HG03469 (cell line): ENCODE results near the gene MRPL24.

ENCODE experiments used
- ATAC-seq: cut with Tn5 transposase; IDR thresholded peaks from one replicate; pipeline ENCODE4 v1.9.1; 2021; ENCODE audit warnings: mild to moderate bottlenecking, moderate library complexity, moderate number of reproducible peaks; ENCODE audit not compliant: unreplicated experiment

Gene MRPL24

GRCh38 chr1:156744786-156745419 is 4.0 kb upstream of the MRPL24 start:
- ATAC-seq, result no peak

GRCh38 chr1:156744344-156744743 is 3.5 kb upstream of the MRPL24 start:
- ATAC-seq, result no peak

- ATAC-seq, result no peak
Measured at GRCh38 chr1:156743367-156744302, 2.7 kb upstream of the MRPL24 start.

DNA sequence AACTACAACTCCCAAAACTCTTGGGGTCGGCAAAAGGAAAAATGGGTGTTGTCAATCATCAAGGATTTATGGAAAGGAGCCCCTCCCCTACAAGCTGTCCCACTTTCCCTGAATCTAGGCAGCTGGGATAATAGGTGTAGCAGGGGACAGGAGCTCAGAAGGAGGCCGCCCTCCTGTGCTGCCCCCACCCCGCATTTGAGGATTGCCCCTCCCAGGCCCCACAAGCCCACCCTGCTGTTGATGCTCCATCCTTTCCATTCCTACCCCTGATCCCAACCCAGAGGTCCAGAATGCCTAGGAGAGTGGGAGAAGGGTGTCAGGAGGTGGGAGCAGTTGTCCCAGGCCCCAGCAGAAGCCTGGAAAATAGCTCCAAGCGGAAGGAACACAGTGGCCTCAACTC is 1.9 kb upstream of the MRPL24 start:
- no peak for ATAC-seq

DNA sequence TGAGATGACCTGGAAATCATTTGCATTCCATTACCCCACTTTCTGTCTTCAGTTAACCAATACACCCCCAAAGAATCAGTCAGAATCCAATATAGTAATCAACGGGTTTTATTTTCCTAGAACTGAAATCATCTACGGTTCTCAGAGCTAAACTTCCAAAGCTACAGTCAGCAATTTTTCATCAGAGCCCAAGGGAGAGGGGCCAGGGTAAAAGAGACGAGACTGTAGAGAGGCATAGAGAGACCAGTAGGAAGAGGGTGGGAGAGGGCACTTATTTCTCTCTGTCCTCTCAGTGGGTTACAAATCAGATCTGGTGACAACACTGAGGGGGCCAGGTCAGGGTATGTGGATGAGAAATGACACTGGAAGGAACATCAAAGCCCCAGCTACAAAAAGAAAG is 1.1 kb upstream of the MRPL24 start:
- no peak for ATAC-seq

DNA sequence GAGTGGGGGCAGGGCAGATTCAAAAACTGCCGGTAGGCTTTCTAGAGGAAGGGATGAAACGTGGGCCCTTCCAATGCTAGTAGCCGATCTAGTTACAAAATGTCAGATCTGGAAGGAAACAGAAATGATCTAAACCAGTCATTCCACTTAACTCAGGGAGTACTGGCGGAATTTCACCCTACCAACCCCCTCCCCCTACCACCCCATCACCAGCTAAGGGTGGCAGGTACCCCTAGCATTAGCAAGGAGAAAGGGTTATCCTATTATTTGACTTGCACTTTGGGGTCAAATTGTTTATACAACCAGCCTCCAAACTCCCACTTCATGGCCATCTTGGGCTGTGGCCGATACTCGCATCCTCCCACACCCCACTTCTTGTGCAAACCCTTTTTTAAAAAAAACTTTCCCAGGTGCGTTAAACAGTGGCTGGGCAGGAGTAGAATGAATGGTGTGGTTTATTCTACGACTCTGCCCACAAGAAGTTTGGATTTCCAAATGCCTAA is 644 bp upstream of the MRPL24 start:
- no peak for ATAC-seq

GRCh38 chr1:156740237-156740740 is 599 bp downstream of the MRPL24 start:
- ATAC-seq, result no peak

DNA sequence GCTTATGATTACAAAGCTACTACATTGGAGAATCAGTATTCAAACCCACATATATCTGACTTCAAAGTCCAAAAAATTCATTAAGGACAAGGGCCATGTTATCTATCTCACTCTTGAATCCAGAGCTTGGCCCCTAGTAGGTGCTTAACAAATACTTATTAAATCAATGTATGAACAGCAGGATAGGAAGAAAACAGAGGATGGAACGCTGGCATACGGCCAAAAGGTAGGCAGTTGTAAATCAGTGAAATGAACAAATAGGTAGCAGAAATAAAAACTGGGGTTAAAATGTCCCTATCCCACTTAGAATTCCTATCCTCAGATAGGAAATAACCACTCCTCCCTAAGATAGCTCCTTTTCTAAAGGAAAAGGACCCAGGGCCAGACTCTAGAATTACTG is 2.0 kb downstream of the MRPL24 start:
- no peak for ATAC-seq

DNA sequence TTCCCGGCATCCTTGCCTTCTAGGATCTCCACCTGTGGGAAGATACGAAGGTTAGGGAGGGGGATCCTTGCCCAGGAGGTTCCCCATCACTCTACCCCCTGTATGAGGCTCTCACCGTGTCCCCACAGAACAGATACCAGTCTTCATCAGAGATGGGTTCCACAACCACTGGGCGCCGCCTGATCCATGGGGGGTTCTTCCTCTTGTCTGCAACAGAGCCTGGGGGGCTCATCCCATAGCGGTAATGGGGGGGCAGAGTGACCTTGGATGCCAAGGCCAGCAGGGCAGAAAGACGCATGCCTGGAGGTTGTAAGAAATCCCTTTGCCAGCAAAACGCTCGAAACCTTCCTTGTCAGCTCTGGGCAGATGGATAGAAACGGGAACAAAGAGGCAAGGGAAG is 2.5 kb downstream of the MRPL24 start:
- no peak for ATAC-seq

GRCh38 chr1:156733989-156734584 is 6.8 kb downstream of the MRPL24 start:
- no peak for ATAC-seq

DNA sequence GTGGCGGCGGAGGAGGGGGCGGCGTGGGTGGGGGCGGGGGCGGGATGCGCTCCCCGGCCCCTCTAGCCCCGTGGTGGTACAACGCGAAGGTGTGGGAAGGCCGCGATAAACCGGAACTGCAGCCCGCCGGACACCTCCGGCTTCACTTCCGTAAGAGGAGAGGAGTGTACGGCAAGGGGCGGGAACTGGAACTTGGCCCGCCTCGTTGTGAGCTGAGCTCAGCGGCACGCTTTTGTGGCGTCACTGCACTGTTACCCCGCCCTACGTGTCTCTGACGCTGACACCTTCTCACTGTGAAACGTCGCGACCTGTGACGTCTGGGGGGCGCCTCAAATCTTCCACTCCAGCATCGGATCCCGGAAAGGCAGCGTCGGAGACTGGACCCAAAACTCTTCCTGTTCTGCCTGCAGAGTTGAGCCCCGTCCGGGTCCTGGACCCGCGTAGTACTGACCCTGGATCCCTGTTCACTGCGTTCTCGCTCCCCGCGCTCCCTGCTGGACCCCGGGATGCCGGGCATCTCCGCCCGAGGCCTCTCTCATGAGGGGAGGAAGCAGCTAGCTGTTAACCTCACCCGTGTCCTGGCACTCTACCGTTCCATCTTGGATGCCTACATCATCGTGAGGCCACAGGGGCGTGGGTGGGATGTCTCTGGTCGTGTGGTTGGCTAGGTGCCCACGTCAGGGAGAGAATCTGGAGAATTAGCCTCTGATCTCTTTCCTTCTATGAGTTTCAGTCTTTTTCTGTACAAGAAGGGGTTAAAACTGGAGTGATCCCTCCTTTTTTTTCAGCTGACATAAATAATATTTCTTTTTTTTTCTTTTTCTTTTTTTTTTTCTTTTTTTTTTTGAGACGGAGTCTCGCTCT is 12.1 kb downstream of the MRPL24 start, which contains the start of gene ISG20L2:
ISG20L2 (minus strand) TSS at position 168 of the 864 bp plus-strand sequence. CDS start 1,114 bp downstream, outside the sequence.
- ATAC-seq, result peak; percentile 79

DNA sequence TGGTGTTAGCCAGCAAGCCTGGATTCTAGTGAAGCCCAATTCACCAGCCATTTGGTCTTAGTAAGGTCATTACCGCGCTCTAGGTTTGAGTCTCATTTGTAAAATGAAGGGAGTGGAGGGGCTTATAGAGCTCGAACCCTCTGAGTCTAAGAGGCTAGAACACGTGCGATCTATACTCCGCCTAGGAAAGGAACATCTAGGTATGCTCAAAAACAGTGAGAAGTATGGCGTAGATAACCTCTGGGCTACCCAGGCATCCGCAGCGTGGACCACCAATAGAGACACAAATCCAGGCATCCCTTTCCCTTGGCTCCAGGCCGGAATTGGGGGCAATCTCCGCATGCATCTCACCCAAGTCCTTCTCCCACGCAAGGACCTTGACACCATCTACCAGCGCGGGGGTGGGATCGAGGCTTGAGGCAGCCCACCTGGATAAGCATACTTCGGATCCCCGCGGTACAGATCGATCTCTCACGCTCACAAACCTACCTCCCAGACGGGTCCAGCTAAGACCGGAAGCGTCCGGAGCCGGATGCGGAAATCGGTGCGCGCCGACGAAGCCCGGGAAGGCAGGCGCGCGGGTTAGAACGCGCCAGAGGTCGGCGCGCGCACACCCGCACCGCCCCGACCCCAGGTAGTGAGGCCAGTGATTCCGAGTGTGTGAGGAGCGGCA is 12.8 kb downstream of the MRPL24 start, which contains the start of gene METTL25B:
METTL25B (plus strand) TSS at position 544 of the 673 bp plus-strand sequence. CDS start 636 bp downstream, outside the sequence.
- peak; percentile 29 for ATAC-seq

DNA sequence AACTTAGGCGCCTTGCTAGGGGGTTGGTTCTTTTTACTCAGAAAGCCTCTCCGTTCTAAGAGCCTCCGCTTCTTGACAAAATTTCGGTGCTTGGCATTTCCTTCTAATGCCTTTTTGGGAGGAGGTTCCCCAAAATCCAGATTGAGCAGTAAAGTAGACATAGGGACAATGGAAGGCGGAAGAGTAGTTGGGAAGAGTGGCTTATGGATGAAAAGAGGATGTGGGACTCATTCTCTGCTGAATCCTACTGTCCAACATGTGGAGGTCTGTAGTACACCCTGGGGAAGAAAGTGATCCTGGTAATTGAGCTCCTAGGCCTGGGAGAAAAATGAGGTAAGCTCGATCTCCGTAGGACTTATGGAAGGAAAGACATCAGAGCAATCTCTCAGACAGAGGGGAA is 13.4 kb downstream of the MRPL24 start:
- ATAC-seq, result no peak

DNA sequence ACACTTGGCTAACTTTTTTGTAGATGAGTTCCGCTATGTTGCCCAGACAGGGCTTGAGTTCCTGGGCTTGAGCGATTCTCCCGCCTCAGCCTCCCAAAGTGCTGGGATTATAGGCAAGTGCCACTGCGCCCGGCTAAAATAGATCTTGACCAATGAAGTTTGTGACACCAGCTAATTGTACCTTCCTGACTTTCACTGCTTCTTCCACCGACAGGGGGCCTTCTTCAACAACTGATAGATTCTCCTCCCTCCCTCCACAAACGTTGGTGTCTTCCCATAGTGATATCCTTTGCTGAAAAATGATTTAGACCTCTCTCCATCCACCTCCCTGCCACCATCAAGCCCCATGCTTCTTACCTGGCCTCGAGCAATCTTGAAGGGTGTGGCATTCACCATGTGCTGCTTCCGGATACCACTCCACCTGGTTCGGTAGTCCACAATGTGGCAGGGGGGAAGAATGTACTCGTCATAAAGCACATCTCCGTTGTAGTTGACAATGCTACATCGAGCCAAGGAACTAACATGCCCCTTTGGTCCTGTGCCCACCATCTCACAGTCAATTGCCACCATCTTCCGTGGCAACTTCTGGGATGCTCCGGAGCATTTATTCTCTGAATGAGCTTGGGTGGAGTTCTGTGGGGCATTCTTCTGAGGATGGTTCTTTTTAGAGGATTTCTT is 14.2 kb downstream of the MRPL24 start:
- no peak for ATAC-seq

DNA sequence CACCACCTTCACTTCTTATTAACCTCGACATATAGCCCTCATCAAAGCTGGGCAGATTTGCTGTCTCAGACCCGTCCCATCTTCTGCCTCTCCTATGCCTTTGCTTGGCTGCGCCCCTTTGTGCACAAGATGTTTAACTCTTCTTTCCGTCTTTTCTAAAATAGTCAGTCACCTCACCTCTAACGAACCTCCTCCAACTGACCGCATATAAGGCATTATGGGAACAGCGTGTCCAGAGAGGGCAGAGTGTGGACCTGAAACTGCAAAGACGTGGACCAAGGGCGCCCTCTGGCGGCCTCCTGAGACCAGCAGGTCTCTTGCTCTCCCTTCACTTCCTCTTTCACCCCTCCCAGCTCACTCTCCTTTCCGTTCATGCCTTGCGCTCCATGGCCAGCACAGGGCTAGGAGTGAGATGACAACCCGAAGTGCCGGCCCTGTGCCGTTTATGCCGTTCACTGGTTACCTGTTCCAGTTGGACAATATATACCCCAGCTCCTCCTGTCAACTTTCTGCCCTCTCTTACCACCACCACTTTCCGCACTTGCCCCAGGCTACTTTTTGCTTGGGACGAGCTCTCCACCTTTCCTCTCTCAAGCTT is 15.1 kb downstream of the MRPL24 start:
- no peak for ATAC-seq

GRCh38 chr1:156721535-156721934 is 19.4 kb downstream of the MRPL24 start:
- no peak for ATAC-seq

DNA sequence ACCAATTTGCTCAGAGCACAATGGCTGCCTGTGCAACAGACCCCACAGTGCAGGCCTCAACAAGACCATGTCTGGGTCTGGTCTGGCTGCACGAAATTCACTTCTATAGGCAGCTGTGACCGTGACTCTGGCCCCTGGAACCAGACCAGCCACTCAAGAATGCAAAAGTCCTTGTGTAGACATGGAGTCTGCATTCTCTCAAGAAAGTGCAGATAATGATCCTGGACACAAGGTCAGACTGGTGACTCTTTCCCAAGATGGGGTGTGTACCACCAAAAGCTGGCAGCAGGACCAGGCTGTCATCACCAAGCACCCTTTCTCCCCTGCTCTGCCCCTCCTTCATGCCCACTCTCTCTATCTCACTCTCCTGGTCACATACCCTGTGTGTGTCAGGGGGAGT is 19.8 kb downstream of the MRPL24 start:
- ATAC-seq, result no peak

DNA sequence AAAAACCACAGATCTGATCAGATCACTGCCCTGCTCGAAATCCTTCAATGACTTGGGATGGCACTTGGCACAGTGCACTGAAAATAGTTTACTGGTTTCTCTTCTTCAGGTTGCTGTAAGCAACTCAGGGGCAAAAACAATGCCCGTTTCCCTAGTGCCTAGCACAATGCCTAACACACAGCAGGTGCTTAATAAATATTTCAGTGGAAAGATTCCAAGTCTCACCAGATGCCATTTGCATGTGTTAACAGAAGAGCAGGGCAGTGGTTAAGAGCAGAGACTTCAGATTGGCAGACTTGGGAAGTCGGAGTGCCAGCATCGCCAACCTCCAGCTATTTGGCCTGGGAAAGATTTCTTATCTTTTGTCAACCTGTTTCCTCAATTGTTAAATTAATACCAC is 23.5 kb downstream of the MRPL24 start:
- ATAC-seq, result no peak

DNA sequence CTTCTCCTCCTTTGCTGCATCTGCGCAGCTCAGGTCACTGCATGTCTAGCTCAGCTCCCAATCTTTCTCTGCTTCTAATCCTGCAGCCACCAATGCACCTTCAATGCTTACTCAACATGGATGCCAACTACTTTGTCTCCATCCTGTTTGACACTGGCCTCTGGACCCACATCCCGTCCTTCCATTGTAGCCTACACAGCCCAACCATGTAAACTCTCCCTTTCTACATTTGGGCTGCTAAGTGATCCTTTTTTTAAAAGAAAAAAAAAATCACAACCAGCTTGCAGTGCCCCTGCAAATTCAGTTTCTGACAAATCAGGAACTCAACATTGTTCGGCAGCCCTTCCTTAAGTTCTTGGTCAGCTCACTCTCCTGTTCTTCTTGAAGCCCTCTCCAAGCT is 26.1 kb downstream of the MRPL24 start:
- no peak for ATAC-seq
